ENCODE data around the gene MEA1. TPM values are rescaled to one million over a fixed set of nuclear protein-coding genes. Genes with fewer than 3 reads are reported as not detected.

Gene MEA1
- total RNA-seq, 4 donors from 2014 or later, result 51.5 to 71.2 (median 62.8) TPM

DNA sequence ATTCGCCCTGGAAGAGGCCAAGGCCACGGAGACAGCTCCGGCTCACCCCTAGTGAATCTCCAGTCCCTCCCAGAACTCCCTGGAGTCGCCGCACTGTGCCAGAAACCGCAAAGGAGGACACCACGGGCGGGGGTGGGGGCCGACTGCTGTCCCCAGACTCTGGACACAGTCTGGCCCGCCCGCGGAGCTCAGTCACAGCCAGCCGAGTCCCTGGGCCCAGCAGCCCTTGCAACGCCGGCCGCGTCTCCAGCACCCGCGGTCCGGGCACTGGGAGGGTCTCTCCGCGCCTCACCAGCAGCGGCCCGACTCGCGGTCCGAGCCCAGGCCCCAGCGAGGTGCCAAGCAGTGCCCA lies 35.3 kb downstream of the MEA1 start:
- WGBS, result 0% methylated on average over 19 of the region's 28 CpGs
- H3K27me3 ChIP-seq, result no peaks in the 10 kb centered on the region
- no peak for DNase-seq (ENCODE audit: extremely low spot score)
- peak overlapping the region; percentile 82 to 88 (median 84) for H3K4me3 ChIP-seq
- H3K9me3 ChIP-seq, result no peaks in the 10 kb centered on the region
- peaks cover 23 to 47% (median 41%) of the 10 kb centered on the region in 4 donors for H3K4me1 ChIP-seq
- peak overlapping the region; percentile 87 to 95 (median 89) for H3K27ac ChIP-seq (replicated peaks in 1 of 4)
- intact Hi-C loops (cut with DNase I), result no loop called here
- H3K36me3 ChIP-seq, result peaks cover 0 to 7% (median 3%) of the 10 kb centered on the region in 4 donors
- TF ChIP-seq POLR2A (IDR thresholded peaks at IDR 0.05; ENCODE audit: low read depth), result no peak
- TF ChIP-seq POLR2AphosphoS5 (IDR thresholded peaks at IDR 0.05), result no peak

DNA sequence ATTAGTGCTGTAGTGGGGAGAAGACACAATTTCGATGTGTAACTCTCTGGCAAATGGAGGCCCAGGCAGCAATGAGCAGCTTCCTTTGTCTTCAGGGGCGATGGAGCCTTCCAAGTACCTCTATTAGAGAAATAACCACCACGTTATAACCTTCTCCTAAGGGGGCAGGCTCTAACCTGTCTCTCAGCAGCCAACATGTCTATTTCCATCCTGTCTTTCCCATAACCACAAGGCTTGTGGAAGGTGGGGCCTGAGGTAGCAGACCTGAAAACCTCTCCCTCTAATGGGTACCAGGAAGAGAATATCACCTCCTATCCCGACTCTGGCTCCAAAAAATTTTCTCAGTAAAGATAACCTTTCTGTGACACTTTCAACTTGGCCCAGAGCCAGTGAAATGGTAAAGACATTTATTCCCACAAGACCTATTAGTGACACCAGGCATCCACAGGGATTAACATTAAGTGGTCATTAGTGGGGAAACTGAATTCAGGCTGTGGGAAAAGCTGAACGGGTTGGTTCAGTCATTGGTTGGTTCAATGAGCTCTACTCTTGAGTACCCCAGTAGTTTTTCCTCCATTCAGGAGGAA lies 38.7 kb downstream of the MEA1 start:
- TF ChIP-seq POLR2A (IDR thresholded peaks at IDR 0.05; ENCODE audit: low read depth) (no peak), POLR2AphosphoS5 (IDR thresholded peaks at IDR 0.05) (no peak), CTCF (IDR thresholded peaks at IDR 0.05) (no peak), EP300 (IDR thresholded peaks at IDR 0.05) (no peak)
- no peaks in the 10 kb centered on the region for H3K9me3 ChIP-seq
- intact Hi-C loops (cut with DNase I), result no loop called here
- H3K4me1 ChIP-seq, result peaks cover 18 to 45% (median 35%) of the 10 kb centered on the region in 4 donors
- no peak for DNase-seq (ENCODE audit: extremely low spot score)
- H3K36me3 ChIP-seq, result peaks cover 0 to 9% (median 3%) of the 10 kb centered on the region in 4 donors
- H3K4me3 ChIP-seq, result no peak overlapping the region
- no peak overlapping the region for H3K27ac ChIP-seq (replicated peaks in 1 of 4)
- H3K27me3 ChIP-seq, result no peaks in the 10 kb centered on the region
- 91% methylated on average over 5 of the region's 5 CpGs for WGBS

DNA sequence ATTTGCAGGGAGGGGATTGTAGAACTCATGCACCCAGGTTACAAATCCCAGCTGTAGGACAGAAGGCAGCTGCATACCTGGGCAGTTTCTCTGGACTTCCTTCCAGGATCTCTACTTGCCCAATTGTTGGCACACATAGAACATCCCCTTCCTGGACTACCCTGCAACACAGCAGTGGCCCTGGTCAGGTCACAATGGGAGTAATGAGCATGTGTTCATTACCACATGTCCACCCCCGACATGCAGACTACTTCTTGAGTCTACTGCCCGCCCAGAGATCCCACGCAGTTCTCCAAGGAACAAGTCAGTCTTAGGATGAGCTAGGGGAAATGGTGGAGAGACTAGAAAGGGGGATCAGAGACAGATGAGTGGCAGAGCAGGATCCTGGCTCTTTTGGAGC lies 39.8 kb downstream of the MEA1 start:
- no peak overlapping the region for H3K27ac ChIP-seq (replicated peaks in 1 of 4)
- WGBS, result 69% methylated on average over 3 of the region's 3 CpGs
- DNase-seq (ENCODE audit: extremely low spot score), result no peak
- TF ChIP-seq EP300 (IDR thresholded peaks at IDR 0.05) (no peak), POLR2A (IDR thresholded peaks at IDR 0.05; ENCODE audit: low read depth) (no peak), POLR2AphosphoS5 (IDR thresholded peaks at IDR 0.05) (no peak), CTCF (IDR thresholded peaks at IDR 0.05) (no peak)
- no peak overlapping the region for H3K4me3 ChIP-seq
- H3K9me3 ChIP-seq, result no peaks in the 10 kb centered on the region
- peaks cover 12 to 37% (median 28%) of the 10 kb centered on the region in 4 donors for H3K4me1 ChIP-seq
- no peaks in the 10 kb centered on the region for H3K27me3 ChIP-seq
- H3K36me3 ChIP-seq, result peaks cover 3 to 17% (median 11%) of the 10 kb centered on the region in 4 donors
- intact Hi-C loops (cut with DNase I), result no loop called here

DNA sequence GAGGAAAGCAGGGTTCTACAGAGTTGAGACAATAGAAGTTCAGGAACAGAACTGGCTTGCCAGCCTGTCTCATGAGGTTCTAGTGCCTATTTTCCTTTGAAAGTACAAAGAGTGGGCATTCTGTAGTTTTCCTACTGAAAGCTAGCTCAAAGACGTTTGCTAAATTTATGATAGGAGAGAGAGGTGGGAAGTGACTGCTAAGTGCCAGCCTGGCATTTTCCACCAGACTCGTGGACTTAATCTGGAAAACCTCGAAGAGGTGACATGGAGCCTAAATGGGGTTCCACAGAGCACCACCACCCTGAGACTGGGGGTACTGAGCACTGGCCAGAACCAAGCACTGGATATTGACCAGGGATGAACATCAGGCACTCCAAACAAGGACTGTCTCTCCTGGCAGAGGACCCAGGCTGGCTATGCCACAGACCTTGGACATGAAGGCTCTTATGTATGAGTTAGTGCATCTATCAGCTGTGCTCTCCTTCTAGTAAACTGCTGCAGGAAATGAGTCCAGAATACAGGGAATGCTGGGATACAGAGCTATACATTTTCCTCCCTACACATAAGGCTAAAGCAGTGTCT lies 41.9 kb downstream of the MEA1 start:
- peaks cover 3 to 38% (median 25%) of the 10 kb centered on the region in 4 donors for H3K36me3 ChIP-seq
- peaks cover under 1 to 19% (median 13%) of the 10 kb centered on the region in 4 donors for H3K4me1 ChIP-seq
- intact Hi-C loops (cut with DNase I), result no loop called here
- no peak for TF ChIP-seq POLR2A (IDR thresholded peaks at IDR 0.05; ENCODE audit: low read depth)
- no peak for TF ChIP-seq POLR2AphosphoS5 (IDR thresholded peaks at IDR 0.05)
- no peak for TF ChIP-seq CTCF (IDR thresholded peaks at IDR 0.05)
- no peak for TF ChIP-seq EP300 (IDR thresholded peaks at IDR 0.05)
- 90% methylated on average over 2 of the region's 3 CpGs for WGBS
- no peak overlapping the region for H3K27ac ChIP-seq (replicated peaks in 1 of 4)
- no peak for DNase-seq (ENCODE audit: extremely low spot score)
- H3K4me3 ChIP-seq, result no peak overlapping the region
- no peaks in the 10 kb centered on the region for H3K27me3 ChIP-seq
- no peaks in the 10 kb centered on the region for H3K9me3 ChIP-seq

DNA sequence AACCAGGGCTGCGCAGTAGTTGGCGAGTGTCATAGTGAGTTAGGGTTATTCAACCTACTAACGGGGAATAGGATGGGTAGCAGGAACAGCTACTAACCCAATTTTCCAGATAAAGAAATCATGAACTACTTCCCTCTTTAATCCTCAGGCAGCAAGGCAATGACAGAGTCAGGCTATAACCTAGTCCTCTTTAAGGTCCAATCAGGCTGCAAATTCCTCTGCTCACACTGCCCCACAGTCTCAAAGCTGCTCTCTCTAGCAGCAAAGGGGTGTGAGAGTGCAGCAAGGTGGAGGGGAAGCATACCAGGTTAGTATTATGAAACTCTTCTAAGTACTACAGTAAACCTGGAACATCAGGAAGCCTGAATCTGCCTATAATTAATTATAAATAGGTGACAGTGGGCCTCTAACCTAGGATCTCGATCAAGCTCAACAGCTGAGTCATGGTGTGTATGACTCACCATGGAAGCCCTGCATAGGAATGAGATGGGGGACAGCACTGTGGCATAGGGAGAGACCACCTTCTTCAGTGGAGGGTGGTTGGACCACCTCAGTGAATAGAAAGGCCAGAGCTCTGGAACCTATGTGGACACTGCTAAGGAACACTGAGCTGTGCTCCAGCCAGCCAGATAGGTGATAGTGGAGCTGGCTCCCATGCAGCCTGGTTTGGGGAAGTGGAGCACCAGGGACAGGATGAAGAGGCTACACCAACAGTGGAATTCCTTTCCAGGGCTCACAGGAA lies 42.7 kb downstream of the MEA1 start:
- WGBS, result 82% methylated on average over 4 of the region's 4 CpGs
- no peaks in the 10 kb centered on the region for H3K9me3 ChIP-seq

More for the DNA sequence above, 42.7 kb downstream of the MEA1 start:
- Histone ChIP-seq H3K27ac (replicated peaks in 1 of 4) (no peak overlapping the region), H3K4me3 (no peak overlapping the region), H3K27me3 (no peaks in the 10 kb centered on the region), H3K4me1 (peaks cover 0 to 11% (median 5%) of the 10 kb centered on the region in 4 donors), H3K36me3 (peaks cover 10 to 46% (median 33%) of the 10 kb centered on the region in 4 donors)
- DNase-seq (ENCODE audit: extremely low spot score), result no peak
- intact Hi-C loops (cut with DNase I), result no loop called here
- TF ChIP-seq POLR2A (IDR thresholded peaks at IDR 0.05; ENCODE audit: low read depth), result no peak
- TF ChIP-seq CTCF (IDR thresholded peaks at IDR 0.05), result no peak

Data from esophagus muscularis mucosa (tissue), 4 donors.